Naive thymus-derived CD4-positive, alpha-beta T cell (primary cell): ENCODE measurements around the gene OTOP1. TPM values are rescaled to one million over a fixed set of nuclear protein-coding genes. Genes with fewer than 3 reads are reported as not detected.
"Not testable (repeated sequence)": the region's sequence is repeated elsewhere in the genome, so short reads cannot be mapped to it uniquely, and the experiment has no call there.

Experiments
- ATAC-seq: fragments of 150-1000 bp; cut with Tn5 transposase; 2 replicates; pipeline ENCODE4 v1.10.0; 2021; ENCODE audit warnings: mild to moderate bottlenecking, moderate library complexity
- CTCF ChIA-PET: fragments of 350-600 bp; sonication (Branson Sonifier 250); formaldehyde crosslinking; loops from one replicate; lab custom pipeline; 2021; ENCODE audit warnings: antibody characterized with exemption; lab: Charles Lee
- POLR2A ChIA-PET: fragments of 350-600 bp; sonication (Branson Sonifier 250); formaldehyde crosslinking; loops from one replicate; lab custom pipeline; 2021; ENCODE audit warnings: antibody characterized with exemption, inconsistent platforms; lab: Charles Lee
- DNase-seq, 9 donors: peaks; one replicate each; pipeline versions ENCODE4 v3.0.0 to v3.0.0-alpha.2; 2020 to 2022; ENCODE audit warnings: mixed read lengths in 1 of 9
- H3K27ac ChIP-seq: one replicate; pipeline ENCODE4 v1.7.0; 2013; ENCODE audit warnings: mild to moderate bottlenecking, low read depth, low read length, moderate library complexity
- H3K27me3 ChIP-seq, 2 donors: one replicate each; pipeline ENCODE4 v1.7.0; 2013; ENCODE audit warnings: low read length in 2 of 2, mild to moderate bottlenecking in 2 of 2, moderate library complexity in 2 of 2; ENCODE audit not compliant: control insufficient read depth in 2 of 2, insufficient read depth in 2 of 2
- H3K36me3 ChIP-seq, 3 experiments: 1 replicate in 2 of 3; 2 replicates in 1 of 3; pipeline ENCODE4 v1.7.0; 2013; ENCODE audit warnings: low read length in 3 of 3, mild to moderate bottlenecking in 3 of 3, moderate library complexity in 1 of 3; ENCODE audit not compliant: insufficient read depth in 3 of 3, control insufficient read depth in 2 of 3
- H3K4me1 ChIP-seq, 2 donors: one replicate each; pipeline ENCODE4 v1.7.0; 2013; ENCODE audit warnings: low read length in 2 of 2, mild to moderate bottlenecking in 2 of 2, moderate library complexity in 1 of 2; ENCODE audit not compliant: control insufficient read depth in 2 of 2, insufficient read depth in 2 of 2
- H3K4me3 ChIP-seq: 2 replicates; pipeline ENCODE4 v1.7.0; 2013; ENCODE audit warnings: mild to moderate bottlenecking, low read length
- H3K9me3 ChIP-seq, 3 experiments: 1 replicate in 2 of 3; 2 replicates in 1 of 3; pipeline ENCODE4 v1.7.0; 2013; ENCODE audit warnings: low read length in 3 of 3; ENCODE audit not compliant: control insufficient read depth in 2 of 3
- H3K27ac Mint-ChIP-seq, 9 donors: one replicate each; pipeline ENCODE4 v1.8.0; 2020 to 2022; ENCODE audit warnings: mixed read lengths in 9 of 9, mild to moderate bottlenecking in 8 of 9, moderate library complexity in 5 of 9, inconsistent platforms in 2 of 9
- H3K27me3 Mint-ChIP-seq, 5 donors: one replicate each; pipeline ENCODE4 v1.8.0; 2021 to 2022; ENCODE audit warnings: mixed read lengths in 5 of 5, mild to moderate bottlenecking in 1 of 5
- H3K36me3 Mint-ChIP-seq, 5 donors: one replicate each; pipeline ENCODE4 v1.8.0; 2020 to 2022; ENCODE audit warnings: mixed read lengths in 5 of 5, mild to moderate bottlenecking in 3 of 5, inconsistent platforms in 1 of 5
- H3K4me1 Mint-ChIP-seq, 7 donors: one replicate each; pipeline ENCODE4 v1.8.0; 2020 to 2022; ENCODE audit warnings: mixed read lengths in 7 of 7, mild to moderate bottlenecking in 3 of 7, inconsistent platforms in 1 of 7
- H3K4me3 Mint-ChIP-seq, 10 donors: one replicate each; pipeline ENCODE4 v1.8.0; 2020 to 2022; ENCODE audit warnings: mild to moderate bottlenecking in 10 of 10, mixed read lengths in 10 of 10, moderate library complexity in 6 of 10, inconsistent platforms in 2 of 10
- H3K9me3 Mint-ChIP-seq, 11 donors: one replicate each; pipeline ENCODE4 v1.8.0; 2020 to 2022; ENCODE audit warnings: mixed read lengths in 11 of 11, mild to moderate bottlenecking in 4 of 11, inconsistent platforms in 1 of 11, moderate library complexity in 1 of 11
- intact Hi-C, 2 donors: fragments of 100-400 bp; cut with micrococcal nuclease; formaldehyde crosslinking; loops; one replicate each; pipeline ENCODE4 v1.15.1; 2023
- polyA plus RNA-seq, 2 donors: library from polyadenylated mRNA; unstranded; fragments of 300-500 nt; fragmentation: Illumina TruSeq; gene quantifications; one replicate each; pipeline ENCODE4 v1.2.3, GENCODE V29; 2021
- total RNA-seq, 6 experiments: library from RNA in 5 of 6; stranded (reverse) in 5 of 6; gene quantifications; 1 replicate in 5 of 6; 2 replicates in 1 of 6; pipeline ENCODE4 v1.2.3 and lab custom pipeline; 2021 to 2026

The OTOP1 gene
- total and polyA plus RNA-seq, 7 experiments from 2014 or later: not detected

DNA sequence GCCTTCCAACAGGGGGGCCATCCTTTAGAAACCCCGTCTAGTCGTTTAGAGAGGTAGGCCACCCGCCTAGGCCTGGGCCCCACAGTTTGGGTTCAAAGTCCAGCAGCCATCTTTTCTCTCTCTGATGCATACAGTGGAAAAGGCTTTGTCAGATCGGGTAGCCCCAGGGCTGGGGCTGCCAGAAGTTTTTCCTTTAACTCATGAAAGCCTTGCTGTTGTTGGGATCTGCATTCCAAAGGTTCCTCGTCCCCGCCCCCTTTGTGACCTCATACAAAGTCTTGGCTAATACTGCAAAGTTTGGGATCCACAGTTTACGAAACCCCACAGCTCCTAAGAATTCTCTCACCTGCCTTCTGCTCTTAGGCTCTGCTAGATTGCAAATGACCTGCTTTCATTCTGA, 64.5 kb downstream of the OTOP1 start:
- H3K4me3 ChIP-seq, ATAC-seq, H3K9me3 ChIP-seq, H3K4me1 Mint-ChIP-seq, H3K4me3 Mint-ChIP-seq, H3K36me3 Mint-ChIP-seq, H3K9me3 Mint-ChIP-seq, H3K27me3 ChIP-seq, H3K36me3 ChIP-seq, DNase-seq, POLR2A ChIA-PET, H3K27ac Mint-ChIP-seq, intact Hi-C loops, H3K27ac ChIP-seq, CTCF ChIA-PET, H3K4me1 ChIP-seq: not testable (repeated sequence)
- H3K27me3 Mint-ChIP-seq: peaks cover 0 to 25% (median 8%) of the 10 kb centered on the region in 5 donors

DNA sequence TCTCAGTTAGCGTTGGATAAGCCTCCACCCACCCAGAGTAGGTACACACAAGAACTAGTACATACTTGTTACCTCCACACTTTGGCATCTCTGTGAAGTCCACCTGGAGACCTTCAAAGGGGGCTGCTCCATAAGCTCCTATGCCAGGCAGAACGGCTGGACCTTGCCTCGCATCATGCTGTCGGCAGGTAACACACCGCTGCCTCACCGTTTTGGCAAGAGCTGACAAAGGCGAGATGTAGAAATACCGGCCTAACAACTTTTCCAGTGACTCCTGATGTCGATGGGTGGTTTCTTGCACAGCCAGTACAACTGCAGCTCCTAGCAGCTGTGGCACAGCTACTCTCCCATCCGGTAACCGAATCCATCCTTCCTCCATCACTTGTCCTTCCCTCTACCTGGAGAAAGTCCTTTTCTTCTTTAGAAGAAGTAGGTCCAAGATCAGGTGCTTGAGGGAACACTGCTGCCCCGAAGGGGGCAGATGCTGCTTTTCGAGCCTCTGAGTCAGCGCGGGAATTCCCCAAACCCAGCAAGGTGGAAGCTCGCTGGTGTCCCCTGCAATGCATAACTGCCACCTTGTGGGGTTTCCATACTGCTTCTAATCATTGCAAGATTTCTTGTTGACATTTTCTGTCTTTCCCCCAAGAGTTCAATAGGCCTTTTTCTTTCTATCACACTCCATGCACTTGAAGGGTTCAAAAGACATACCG, 65.6 kb downstream of the OTOP1 start:
- H3K27me3 Mint-ChIP-seq: peaks cover 0 to 24% (median 12%) of the 10 kb centered on the region in 5 donors
- H3K27ac Mint-ChIP-seq, POLR2A ChIA-PET, H3K27ac ChIP-seq, H3K36me3 Mint-ChIP-seq, CTCF ChIA-PET, H3K4me1 Mint-ChIP-seq, H3K4me1 ChIP-seq, H3K9me3 Mint-ChIP-seq, DNase-seq, H3K4me3 ChIP-seq, H3K9me3 ChIP-seq, intact Hi-C loops, ATAC-seq, H3K36me3 ChIP-seq, H3K27me3 ChIP-seq, H3K4me3 Mint-ChIP-seq: not testable (repeated sequence)

DNA sequence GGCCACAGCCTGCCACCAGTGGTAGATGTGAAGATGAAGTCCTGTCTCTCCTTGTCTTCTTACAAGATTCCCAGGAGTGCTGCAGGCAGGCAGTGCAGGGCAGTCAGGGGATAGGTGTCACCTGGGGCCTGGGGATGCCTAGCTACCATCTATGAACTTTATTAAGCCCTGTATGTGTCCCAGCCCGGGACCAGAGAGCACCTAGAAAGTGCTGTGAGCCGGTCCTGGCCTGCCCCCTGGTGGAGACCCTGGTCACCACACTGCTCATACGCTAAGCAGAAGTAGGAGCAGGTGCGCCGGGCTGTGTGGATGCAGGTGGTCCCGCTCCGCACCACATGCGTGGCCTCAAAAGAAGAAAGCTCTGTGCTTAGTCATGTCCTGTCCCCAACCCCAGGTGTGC, 81.1 kb downstream of the OTOP1 start:
- H3K36me3 Mint-ChIP-seq, H3K27me3 ChIP-seq, ATAC-seq, POLR2A ChIA-PET, H3K27ac Mint-ChIP-seq, CTCF ChIA-PET, H3K4me1 ChIP-seq, H3K4me3 ChIP-seq, H3K4me1 Mint-ChIP-seq, intact Hi-C loops, H3K36me3 ChIP-seq, H3K9me3 ChIP-seq, H3K27ac ChIP-seq, H3K4me3 Mint-ChIP-seq, H3K9me3 Mint-ChIP-seq: not testable (repeated sequence)
- DNase-seq: peak in 2 of 9 donors; percentile 26 to 30
- H3K27me3 Mint-ChIP-seq: peaks cover 0 to 42% (median 12%) of the 10 kb centered on the region in 5 donors

- H3K9me3 ChIP-seq, H3K4me1 ChIP-seq, H3K36me3 ChIP-seq, intact Hi-C loops, ATAC-seq, H3K4me1 Mint-ChIP-seq, CTCF ChIA-PET, H3K4me3 ChIP-seq, DNase-seq, H3K27me3 ChIP-seq, H3K36me3 Mint-ChIP-seq, H3K9me3 Mint-ChIP-seq, H3K27ac Mint-ChIP-seq, H3K27ac ChIP-seq, POLR2A ChIA-PET: not testable (repeated sequence)
- peak overlapping the region in 2 of 10 donors; percentile 41 to 70 for H3K4me3 Mint-ChIP-seq
- H3K27me3 Mint-ChIP-seq: peaks cover 0 to 28% (median 12%) of the 10 kb centered on the region in 5 donors
These were observed 83.4 kb downstream of the OTOP1 start for GRCh38 chr4:4143376-4143775.

- H3K36me3 Mint-ChIP-seq, H3K9me3 ChIP-seq, H3K27me3 ChIP-seq, H3K4me1 ChIP-seq, H3K4me3 ChIP-seq, H3K27ac Mint-ChIP-seq, H3K4me3 Mint-ChIP-seq, H3K36me3 ChIP-seq, ATAC-seq, H3K4me1 Mint-ChIP-seq, intact Hi-C loops, H3K9me3 Mint-ChIP-seq, POLR2A ChIA-PET, H3K27ac ChIP-seq, CTCF ChIA-PET: not testable (repeated sequence)
- peaks cover 0 to 28% (median 11%) of the 10 kb centered on the region in 5 donors for H3K27me3 Mint-ChIP-seq
- DNase-seq: peak in 1 of 9 donors; percentile 10
These were observed 84.0 kb downstream of the OTOP1 start for GRCh38 chr4:4142679-4143078.

DNA sequence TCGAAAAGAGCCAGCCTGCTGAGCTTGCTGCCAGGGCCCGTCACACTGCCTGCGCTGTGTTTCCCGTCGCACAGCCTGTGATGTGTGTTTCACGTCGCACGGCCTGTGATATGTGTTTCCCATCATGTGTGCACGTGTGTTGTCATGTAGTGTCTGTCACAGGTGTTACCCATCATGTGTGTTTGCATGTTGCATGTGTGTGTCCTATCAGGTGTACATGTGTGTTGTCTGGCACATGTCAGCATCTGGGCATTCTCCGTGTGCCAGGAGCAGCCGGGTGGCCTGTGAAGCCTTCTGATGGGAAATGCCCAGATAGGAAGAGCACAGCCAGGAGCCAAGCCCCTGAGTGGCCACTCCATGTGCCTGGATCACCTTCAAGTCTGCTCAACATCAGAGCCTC, 85.5 kb downstream of the OTOP1 start:
- H3K4me3 ChIP-seq, POLR2A ChIA-PET, H3K9me3 Mint-ChIP-seq, ATAC-seq, H3K27ac ChIP-seq, intact Hi-C loops, H3K27me3 ChIP-seq, H3K4me1 Mint-ChIP-seq, H3K36me3 ChIP-seq, H3K27ac Mint-ChIP-seq, H3K36me3 Mint-ChIP-seq, DNase-seq, CTCF ChIA-PET, H3K9me3 ChIP-seq, H3K4me3 Mint-ChIP-seq, H3K4me1 ChIP-seq: not testable (repeated sequence)
- H3K27me3 Mint-ChIP-seq: peaks cover 0 to 25% (median 12%) of the 10 kb centered on the region in 5 donors
